HEK293 (cell line): Measurements from ENCODE around the gene HINT3.

Source experiments
- KLF16 ChIP-seq: fragments of 450-650 bp; formaldehyde crosslinking; IDR thresholded peaks from 2 replicates; pipeline ENCODE4 v1.5.1; 2017; ENCODE audit warnings: missing biosample characterization, missing genetic modification characterization
- RBAK ChIP-seq: fragments of 450-650 bp; formaldehyde crosslinking; IDR thresholded peaks from 2 replicates; pipeline ENCODE4 v1.5.1; 2016; ENCODE audit warnings: missing biosample characterization, missing genetic modification characterization
- SP3 ChIP-seq: fragments of 450-650 bp; formaldehyde crosslinking; IDR thresholded peaks from 2 replicates; pipeline ENCODE4 v1.5.1; 2016; ENCODE audit warnings: missing biosample characterization, missing genetic modification characterization
- ZFP3 ChIP-seq: fragments of 450-650 bp; formaldehyde crosslinking; IDR thresholded peaks from 2 replicates; pipeline ENCODE4 v1.5.1; 2016; ENCODE audit warnings: low read depth, missing biosample characterization, missing genetic modification characterization
- ZNF133 ChIP-seq: fragments of 450-650 bp; formaldehyde crosslinking; IDR thresholded peaks from 2 replicates; pipeline ENCODE4 v1.5.1; 2016; ENCODE audit warnings: missing biosample characterization, missing genetic modification characterization
- ZNF175 ChIP-seq: fragments of 450-650 bp; formaldehyde crosslinking; IDR thresholded peaks from 2 replicates; pipeline ENCODE4 v1.5.1; 2016; ENCODE audit warnings: missing biosample characterization, missing genetic modification characterization
- ZNF423 ChIP-seq: fragments of 450-650 bp; formaldehyde crosslinking; IDR thresholded peaks from 2 replicates; pipeline ENCODE4 v1.5.1; 2016; ENCODE audit warnings: missing biosample characterization, missing genetic modification characterization
- ZNF530 ChIP-seq: fragments of 450-650 bp; formaldehyde crosslinking; IDR thresholded peaks from 2 replicates; pipeline ENCODE4 v1.5.1; 2016; ENCODE audit warnings: low read depth, missing biosample characterization, missing genetic modification characterization
- ZNF544 ChIP-seq: fragments of 450-650 bp; formaldehyde crosslinking; IDR thresholded peaks from 2 replicates; pipeline ENCODE4 v1.5.0; 2017; ENCODE audit warnings: missing biosample characterization, missing genetic modification characterization
- ZNF560 ChIP-seq: fragments of 450-650 bp; formaldehyde crosslinking; IDR thresholded peaks from 2 replicates; pipeline ENCODE4 v1.5.1; 2017; ENCODE audit warnings: missing biosample characterization, missing genetic modification characterization, borderline replicate concordance
- ZSCAN30 ChIP-seq: fragments of 450-650 bp; IDR thresholded peaks from 2 replicates; pipeline ENCODE4 v1.5.1; 2018; ENCODE audit warnings: missing biosample characterization, mild to moderate bottlenecking, missing genetic modification characterization, moderate library complexity
- TF ChIP-seq, protein P1 (sequence below): fragments of 450-650 bp; formaldehyde crosslinking; IDR thresholded peaks from 2 replicates; pipeline ENCODE4 v1.5.1; 2016; ENCODE audit warnings: missing biosample characterization, missing genetic modification characterization
- TF ChIP-seq, protein P2 (sequence below): fragments of 450-650 bp; formaldehyde crosslinking; IDR thresholded peaks from 2 replicates; pipeline ENCODE4 v1.5.1; 2016; ENCODE audit warnings: missing biosample characterization, missing genetic modification characterization

DNA sequence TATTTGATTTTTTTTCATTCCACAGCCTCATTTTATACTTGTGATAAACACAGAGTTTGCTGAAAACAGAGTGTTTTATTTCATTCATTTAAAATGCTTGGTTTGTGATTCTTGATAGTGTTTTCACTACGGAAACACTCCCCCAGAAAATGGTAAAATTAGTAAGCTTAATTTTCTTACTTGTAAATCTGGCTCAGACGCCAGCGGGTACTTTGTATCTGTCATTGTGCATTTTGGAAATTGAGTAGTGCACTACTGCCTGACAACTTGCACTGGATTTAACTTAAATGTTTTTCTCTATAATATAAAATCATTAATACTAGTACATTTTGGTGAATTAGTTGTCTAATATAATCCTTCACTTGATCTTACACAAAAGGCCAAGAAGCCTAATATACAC lies 37.0 kb upstream of the HINT3 start:
- TF ChIP-seq, protein P1, sequence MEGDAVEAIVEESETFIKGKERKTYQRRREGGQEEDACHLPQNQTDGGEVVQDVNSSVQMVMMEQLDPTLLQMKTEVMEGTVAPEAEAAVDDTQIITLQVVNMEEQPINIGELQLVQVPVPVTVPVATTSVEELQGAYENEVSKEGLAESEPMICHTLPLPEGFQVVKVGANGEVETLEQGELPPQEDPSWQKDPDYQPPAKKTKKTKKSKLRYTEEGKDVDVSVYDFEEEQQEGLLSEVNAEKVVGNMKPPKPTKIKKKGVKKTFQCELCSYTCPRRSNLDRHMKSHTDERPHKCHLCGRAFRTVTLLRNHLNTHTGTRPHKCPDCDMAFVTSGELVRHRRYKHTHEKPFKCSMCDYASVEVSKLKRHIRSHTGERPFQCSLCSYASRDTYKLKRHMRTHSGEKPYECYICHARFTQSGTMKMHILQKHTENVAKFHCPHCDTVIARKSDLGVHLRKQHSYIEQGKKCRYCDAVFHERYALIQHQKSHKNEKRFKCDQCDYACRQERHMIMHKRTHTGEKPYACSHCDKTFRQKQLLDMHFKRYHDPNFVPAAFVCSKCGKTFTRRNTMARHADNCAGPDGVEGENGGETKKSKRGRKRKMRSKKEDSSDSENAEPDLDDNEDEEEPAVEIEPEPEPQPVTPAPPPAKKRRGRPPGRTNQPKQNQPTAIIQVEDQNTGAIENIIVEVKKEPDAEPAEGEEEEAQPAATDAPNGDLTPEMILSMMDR, result no peak
- no peak for TF ChIP-seq ZFP3 (tag by site-specific recombination)
- no peak for TF ChIP-seq ZNF560 (tag by site-specific recombination)
- TF ChIP-seq ZNF423 (tag by site-specific recombination), result no peak
- TF ChIP-seq KLF16 (tag by site-specific recombination), result no peak
- no peak for TF ChIP-seq ZNF530 (tag by site-specific recombination)
- TF ChIP-seq, protein P2, sequence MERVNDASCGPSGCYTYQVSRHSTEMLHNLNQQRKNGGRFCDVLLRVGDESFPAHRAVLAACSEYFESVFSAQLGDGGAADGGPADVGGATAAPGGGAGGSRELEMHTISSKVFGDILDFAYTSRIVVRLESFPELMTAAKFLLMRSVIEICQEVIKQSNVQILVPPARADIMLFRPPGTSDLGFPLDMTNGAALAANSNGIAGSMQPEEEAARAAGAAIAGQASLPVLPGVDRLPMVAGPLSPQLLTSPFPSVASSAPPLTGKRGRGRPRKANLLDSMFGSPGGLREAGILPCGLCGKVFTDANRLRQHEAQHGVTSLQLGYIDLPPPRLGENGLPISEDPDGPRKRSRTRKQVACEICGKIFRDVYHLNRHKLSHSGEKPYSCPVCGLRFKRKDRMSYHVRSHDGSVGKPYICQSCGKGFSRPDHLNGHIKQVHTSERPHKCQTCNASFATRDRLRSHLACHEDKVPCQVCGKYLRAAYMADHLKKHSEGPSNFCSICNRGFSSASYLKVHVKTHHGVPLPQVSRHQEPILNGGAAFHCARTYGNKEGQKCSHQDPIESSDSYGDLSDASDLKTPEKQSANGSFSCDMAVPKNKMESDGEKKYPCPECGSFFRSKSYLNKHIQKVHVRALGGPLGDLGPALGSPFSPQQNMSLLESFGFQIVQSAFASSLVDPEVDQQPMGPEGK, result no peak
- TF ChIP-seq ZNF544, result no peak
- TF ChIP-seq ZNF133, result no peak
- TF ChIP-seq ZSCAN30 (tag by site-specific recombination), result no peak
- no peak for TF ChIP-seq ZNF175 (tag by site-specific recombination)
- no peak for TF ChIP-seq RBAK (tag by site-specific recombination)
- no peak for TF ChIP-seq SP3
